ENCODE measurements around the gene CYP1A2.
"Not testable (repeated sequence)": the region's sequence is repeated elsewhere in the genome, so short reads cannot be mapped to it uniquely, and the experiment has no call there.

CYP1A2 gene, protein sequence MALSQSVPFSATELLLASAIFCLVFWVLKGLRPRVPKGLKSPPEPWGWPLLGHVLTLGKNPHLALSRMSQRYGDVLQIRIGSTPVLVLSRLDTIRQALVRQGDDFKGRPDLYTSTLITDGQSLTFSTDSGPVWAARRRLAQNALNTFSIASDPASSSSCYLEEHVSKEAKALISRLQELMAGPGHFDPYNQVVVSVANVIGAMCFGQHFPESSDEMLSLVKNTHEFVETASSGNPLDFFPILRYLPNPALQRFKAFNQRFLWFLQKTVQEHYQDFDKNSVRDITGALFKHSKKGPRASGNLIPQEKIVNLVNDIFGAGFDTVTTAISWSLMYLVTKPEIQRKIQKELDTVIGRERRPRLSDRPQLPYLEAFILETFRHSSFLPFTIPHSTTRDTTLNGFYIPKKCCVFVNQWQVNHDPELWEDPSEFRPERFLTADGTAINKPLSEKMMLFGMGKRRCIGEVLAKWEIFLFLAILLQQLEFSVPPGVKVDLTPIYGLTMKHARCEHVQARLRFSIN

DNA sequence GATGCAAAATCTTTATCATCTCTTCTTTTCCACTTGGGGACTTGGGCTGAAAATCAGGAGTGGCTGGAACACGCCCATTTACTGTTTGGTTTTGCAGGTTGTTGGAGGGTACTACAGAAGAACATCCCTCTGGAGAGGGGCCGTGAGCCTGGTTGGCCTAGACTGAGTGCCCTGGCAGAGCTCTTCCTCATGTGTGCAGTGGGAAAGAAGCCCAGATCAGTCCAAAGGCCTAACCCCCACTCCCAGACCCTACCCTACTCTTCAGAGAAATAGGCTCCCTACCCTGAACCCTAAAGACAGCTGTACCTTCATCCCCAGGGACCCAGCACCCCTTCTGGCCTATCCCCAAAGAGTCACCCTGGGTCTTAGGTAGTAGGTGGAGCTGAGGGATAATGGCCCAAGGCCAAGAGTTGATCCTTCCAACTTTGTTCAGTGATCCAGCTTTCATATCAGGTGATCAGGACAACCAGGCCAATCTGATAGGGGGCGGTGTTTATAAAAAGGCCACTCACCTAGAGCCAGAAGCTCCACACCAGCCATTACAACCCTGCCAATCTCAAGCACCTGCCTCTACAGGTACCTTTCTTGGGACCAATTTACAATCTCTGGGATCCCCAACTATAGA, at the start of gene CYP1A2:
CYP1A2 (plus strand) TSS at position 524 of the 625 bp plus-strand sequence. CDS start 894 bp downstream, outside the sequence.
- no peak for DNase-seq

DNA sequence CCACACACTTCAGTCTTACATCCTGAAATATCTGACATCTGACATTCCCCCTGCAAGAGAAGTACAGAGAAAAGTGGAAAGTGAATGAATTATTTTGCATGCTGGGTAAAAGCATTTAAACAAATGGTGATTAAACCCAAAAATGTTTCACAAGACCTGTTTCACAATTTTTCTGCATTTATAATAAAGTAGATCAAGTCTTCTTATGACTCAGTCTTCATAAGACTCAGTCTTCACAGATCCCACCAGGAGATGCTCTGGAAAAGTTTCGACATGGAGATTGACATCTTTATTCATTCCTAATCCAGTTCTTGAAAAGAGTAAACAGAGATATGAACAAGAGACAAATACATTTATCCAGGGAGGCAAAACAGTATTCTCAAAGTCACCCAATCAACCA, 39.6 kb upstream of the CYP1A2 start:
- DNase-seq: no peak

DNA sequence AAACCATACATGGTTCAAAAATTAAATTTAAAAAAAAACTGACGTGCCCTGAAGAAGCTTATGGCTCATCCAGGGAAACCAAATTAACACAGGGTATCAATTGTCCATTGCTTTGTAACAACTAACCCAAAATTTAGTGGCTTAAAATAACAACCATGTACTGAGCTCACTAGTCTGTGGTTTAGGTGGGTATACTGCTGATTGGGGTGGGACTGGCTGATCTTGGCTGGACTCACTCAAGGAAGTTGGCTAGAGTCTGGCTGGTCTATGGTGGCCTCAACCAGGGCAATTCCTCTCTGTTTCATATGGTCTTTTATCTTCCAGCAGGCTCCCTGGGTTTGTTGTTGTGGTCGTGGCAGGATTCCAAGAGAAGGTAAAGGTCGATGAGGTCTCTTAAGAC, 38.8 kb upstream of the CYP1A2 start:
- no peak for DNase-seq

DNA sequence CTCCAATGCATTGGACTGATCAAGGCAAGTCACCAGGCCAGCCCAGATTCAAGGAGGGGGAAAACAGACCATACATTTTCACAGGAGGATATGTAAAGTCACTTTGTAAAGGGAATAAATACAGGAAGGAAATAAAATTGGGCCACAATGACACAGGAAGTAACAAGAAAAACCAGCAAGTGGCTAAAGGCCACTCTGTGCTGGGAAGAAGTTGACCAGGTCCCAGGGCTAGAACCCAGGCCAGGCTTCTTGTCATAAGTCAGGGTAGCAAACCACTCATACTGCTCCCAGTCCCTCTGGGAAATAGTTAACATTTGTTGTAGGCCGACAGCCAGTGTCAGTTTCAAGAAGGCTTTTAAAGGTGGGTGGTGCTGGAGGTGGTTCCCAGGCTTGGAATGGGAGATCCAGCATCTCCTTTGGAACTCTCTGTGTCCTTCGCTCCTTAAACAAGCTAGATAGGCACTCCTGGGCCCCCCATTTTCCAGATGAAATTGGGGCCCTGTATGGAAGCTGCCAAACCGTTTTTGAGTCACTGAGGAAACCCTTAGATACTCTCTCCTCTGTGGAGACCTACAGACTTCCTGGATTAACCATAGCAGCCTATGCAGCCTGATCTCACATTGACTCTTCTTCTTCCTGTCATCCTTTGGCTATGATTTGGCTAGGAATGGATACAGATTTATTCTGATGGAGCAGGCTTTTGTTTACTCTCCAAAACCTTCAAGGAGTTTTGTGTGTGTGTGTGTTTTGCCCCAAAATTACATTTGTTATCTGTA, 38.1 kb upstream of the CYP1A2 start:
- no peak for DNase-seq

DNA sequence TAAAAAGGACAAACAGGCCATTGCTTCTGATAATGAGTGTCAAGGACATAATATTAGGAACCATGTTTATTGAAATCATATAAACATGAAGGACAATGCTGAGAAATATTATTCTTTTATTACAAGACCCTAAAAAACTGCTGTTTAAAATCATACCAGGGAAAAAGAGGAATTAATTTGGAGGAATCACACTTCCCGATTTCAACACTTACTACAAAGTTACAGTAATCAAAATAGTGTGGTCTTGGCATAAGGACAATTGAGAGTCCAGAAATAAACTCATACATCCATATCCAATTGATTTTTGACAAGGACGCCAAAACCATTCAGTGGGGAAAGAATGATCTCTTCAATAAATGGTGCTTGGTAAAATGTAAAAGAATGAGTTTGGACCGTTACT, 36.3 kb upstream of the CYP1A2 start:
- no peak for DNase-seq

DNA sequence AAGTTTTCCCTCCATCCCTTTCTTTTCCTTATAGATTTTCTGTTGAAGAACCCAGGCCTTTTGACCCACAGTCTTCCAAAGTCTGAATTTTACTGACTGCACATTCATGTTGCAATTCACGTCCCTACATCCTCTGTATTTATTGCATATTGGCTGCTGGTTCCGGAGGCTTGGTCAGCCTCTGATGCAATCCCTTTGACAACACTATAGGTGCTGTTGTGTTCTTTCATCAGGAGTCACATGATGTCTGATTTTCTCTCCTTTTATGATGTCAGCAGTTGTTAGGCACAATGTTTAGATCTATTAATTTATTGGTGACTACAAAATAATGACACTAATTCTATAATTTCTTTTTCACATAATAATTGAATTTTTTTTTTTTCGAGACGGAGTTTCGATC, 32.0 kb upstream of the CYP1A2 start:
- no peak for DNase-seq

DNA sequence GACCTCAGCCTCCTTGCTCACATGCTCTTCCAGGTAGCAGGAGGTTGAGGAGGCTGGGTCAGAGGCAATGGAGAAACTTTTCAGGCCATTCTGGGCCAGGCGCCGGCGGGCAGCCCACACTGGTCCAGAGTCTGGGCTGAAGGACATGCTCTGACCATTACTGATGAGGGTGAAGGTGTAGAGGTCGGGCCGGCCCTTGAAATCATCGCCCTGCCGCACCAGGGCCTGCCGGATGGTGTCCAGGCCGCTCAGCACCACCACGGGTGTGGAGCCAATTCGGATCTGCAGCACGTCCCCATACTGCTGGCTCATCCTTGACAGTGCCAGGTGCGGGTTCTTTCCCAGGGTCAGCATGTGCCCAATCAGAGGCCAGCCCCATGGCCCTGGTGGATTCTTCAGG, 26.1 kb upstream of the CYP1A2 start:
- no peak for DNase-seq

DNA sequence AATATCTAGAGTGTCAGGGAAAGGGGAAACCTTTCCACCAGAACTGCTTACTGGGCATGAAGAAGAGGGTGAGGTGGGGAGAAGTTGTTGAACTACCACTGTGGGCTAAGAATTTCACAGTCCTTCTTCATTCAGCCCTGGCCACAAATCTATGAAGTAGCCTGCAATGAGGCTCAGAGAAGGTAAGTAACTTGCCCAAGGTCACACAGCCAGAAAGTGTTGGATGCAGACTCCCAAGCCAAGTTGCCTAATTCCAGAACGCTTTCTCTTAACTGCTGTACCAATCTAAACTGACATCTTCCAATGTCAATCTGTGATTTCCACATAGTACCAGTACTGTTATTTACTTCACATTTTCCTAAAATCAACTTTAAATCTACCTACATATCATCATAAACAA, 25.5 kb upstream of the CYP1A2 start:
- DNase-seq: no peak

DNA sequence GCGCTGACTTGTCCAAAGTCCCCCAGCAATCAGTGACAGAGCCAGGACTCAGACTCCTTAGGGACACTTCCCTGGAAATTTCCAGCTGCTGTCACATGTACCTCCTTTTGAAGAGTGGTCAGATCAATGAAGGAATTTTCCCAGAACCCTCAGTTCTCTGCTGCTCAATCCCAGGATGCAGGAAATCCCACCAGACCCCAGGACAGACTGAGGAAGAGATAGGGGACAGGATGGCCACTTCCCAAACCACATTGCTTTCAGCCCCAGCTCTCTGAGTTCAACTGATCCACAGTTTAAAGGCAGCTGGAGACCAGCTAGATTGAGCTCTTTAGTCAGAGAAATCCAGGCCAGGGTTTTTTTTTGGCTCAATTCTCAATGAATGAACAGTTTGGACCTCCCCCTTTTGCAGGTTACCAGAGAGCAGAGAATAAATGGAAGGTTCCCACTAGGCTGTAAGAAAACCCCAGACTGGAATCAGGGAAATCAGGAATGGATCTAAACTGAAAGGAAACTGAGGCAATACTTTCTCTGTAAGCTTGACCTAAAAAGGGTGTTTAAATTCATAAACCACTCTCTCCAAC, 24.8 kb upstream of the CYP1A2 start:
- DNase-seq: peak in 7 of 56 donors; percentile 1 to 45 (median 17)

DNA sequence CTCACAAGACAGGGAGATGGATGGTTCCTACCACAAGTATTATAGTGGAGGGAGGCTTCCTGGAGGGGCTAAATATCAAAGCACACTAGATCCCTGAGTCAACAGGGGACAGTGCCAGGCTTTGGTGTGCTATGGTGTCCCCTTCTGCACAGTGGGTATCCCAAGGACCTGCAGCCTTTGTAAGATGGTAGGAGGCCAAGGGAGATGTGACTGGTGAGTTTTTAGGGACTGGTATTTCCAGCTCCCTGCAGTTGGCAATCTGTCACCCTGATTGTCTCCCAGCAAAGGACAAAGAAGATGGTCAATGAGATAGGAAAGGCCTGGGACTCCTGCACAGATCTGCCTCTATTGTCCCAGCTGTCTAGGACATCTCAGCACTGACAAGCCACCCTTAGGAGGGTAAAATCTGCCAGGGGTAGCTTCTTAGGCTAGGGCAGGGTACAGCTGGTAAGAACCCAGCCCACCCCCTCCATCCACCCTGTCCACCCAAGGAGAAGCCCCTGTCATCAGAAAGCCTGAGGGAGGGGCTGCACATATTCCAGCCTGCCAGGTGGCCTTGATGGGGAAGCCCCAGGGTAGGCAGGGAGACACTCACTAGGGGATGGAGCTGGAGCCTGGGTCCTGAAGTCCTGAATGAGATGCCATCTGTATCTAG, 23.9 kb upstream of the CYP1A2 start:
- no peak for DNase-seq

DNA sequence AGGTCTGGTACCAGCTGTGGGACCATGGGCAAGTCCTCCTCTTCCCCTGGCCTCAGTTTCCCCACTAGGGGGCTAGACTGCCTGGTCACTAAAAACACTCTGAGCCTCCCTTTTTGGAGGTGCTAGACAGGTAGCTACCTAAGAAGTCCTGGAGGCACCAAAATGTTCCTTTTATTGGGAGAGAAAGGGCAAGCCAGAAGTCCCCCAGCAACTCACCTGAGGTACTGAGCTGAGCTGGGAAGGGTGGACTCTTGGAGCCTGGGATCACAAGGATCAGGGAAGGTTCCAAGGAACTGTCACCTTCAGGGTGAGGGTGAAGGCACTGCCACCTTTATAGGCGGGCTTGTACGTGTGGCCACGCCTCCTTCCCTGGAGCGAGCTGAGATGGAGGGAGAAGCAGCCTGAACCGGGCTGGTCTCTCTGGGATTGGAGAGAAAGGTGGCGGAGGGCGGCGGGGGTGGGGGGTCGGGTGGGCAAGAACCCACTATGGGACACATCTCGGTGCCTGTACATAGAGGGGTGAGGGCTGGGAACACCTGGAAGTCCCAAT, 23.3 kb upstream of the CYP1A2 start, which contains the start of gene CYP1A1:
CYP1A1 (minus strand) TSS at position 304 of the 550 bp plus-strand sequence. CDS start 2,431 bp downstream, outside the sequence.
- DNase-seq: peak in 2 of 56 donors; percentile 8

DNA sequence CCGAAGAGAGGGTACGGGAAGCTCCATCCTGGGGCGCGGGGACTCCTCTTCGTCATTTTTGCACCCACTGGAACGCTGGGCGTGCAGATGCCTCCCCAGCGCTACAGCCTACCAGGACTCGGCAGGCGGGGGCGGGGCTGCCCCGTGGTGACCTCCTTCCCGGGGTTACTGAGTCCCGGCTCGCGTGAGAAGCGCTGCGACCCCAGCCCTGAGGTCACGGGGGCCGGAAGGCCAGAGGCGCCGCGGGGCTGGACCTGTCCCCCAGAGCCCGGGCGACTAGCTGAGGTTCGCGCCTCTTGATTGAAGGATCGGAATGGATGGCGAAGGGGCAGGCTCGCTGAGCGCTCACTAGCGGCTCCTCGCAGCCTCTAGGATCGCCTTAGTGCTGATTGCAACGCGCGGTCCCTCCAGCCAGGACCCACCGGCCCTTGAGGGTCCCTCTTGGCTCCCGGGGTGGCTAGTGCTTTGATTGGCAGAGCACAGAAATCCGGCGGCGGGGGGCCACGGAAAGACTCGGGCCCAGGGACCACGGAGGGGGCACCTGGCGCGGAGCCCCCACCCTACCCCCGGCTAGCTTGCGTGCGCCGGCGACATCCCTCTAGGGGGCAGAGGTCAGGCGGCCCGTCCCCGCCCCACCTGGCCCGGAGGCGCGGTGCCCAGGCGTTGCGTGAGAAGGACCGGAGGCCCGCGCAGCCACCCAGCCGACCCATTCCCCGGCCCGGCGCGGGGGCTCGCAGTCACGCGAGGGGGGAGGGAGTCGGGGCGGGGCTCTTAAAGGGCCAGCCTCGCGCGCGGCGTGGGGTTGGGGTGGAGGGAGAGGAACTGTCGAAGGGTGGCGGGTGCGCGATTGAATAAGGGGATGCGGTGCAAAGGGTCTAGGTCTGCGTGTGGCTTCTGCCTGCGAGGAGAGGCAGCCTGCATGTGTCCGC, 22.5 kb upstream of the CYP1A2 start:
- DNase-seq: peak in 8 of 56 donors; percentile 2 to 59 (median 24)

DNA sequence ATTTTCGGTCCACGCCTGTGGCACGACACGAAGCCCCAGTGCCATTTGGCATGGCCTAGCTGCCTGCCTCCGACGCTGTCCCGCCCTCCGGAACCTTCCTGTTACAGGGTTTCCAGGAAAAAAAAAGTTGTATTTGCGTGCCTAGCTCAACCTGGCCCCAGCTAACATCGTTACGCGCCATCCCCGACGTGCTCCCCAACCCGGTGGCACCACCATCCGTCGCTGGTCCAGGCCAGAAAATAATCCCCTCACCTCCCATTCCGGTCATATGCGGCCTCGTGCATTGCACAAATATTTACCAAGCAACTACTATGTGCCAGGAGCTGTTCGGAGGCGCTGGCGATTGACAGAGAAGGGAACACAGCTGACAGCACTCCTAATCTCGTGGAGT, 21.9 kb upstream of the CYP1A2 start:
- no peak for DNase-seq

DNA sequence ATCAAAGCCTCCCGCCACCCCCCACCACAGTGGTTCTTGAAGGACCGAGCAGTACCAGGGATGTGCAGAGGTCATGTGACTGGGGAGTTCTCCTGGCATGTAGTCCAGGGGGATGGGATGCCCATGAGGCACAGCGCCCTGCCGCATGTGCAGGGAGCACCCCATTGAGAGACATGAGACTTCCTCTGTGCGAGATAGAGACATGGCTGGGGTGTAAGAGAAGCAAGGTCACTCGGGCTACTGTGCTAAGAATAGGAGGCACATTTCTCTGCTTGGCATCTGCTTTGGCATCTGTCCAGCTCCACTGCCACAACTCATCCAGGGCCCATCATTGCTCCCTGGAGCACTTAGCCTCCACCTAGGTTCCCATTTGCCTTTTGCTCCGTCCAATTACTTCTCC, 20.9 kb upstream of the CYP1A2 start:
- DNase-seq: no peak

DNA sequence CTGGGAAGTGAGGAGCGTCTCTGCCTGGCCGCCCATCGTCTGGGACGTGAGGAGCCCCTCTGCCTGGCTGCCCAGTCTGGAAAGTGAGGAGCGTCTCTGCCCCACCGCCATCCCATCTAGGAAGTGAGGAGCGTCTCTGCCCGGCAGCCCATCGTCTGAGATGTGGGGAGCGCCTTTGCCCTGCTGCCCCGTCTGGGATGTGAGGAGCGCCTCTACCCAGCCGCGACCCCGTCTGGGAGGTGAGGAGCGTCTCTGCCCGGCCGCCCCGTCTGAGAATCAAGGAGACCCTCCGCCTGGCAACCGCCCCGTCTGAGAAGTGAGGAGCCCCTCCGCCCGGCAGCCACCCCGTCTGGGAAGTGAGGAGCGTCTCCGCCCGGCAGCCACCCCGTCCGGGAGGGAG, 19.9 kb upstream of the CYP1A2 start:
- not testable (repeated sequence) for DNase-seq

DNA sequence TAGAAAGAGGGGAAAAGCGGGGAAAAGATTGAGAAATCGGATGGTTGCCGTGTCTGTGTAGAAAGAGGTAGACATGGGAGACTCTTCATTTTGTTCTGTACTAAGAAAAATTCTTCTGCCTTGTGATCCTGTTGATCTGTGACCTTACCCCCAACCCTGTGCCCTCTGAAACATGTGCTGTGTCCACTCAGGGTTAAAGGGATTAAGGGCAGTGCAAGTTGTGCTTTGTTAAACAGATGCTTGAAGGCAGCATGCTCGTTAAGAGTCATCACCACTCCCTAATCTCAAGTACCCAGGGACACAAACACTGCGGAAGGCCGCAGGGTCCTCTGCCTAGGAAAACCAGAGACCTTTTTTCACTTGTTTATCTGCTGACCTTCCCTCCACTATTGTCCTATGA, 19.3 kb upstream of the CYP1A2 start:
- not testable (repeated sequence) for DNase-seq

DNA sequence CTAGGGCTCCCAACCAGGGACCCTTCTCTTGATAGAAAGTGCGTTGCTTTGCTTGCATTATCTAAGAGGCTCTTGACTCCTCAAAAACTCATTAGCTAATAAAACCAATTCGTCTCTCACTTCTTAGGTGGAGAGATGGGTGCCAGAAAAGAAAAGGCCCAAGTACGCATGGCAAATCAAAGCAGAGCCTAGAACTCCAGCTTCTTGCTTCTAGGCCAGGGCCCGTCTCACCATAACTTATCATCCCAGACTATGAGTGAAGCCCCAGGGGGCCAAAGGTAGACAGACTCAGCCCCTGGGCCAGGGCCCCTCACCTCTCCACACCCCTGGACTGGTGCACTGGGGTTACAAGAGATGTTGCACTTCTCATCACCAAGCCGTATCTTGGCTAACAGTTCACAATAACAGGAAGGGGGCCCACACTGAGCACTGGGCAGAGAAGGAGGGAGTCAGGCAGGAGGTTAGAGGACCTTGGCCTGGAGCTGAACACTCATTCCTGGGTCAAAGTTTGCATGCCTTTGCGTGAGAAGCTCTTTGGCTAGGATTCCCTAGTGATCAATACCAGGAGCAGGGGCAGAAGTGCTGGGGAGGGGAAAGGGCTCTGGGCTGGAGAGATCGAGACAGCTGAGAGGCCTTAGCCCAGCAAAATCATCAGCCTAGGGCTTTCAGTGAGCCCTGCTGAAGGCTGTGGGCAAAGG, 17.9 kb upstream of the CYP1A2 start:
- DNase-seq: no peak

DNA sequence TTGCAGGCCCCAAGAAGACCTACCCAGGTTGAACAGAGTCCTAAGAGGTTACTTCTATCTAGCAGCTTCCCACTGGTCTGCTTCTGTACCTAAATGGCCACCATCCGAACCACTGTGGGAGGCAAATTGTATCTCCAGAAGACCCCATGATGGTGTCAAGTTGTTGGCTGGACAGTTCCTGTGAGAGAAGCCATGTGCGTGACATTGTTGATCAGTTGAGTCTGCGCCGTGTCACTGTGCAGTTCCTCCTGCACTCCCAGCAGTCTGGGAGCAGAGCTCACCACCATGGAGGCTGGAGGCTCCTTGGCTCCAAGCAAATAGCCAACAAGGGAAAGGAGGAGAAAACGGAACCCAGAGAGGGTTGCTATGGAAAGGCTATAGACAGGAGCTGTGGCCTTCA, 15.8 kb upstream of the CYP1A2 start:
- DNase-seq: no peak

DNA sequence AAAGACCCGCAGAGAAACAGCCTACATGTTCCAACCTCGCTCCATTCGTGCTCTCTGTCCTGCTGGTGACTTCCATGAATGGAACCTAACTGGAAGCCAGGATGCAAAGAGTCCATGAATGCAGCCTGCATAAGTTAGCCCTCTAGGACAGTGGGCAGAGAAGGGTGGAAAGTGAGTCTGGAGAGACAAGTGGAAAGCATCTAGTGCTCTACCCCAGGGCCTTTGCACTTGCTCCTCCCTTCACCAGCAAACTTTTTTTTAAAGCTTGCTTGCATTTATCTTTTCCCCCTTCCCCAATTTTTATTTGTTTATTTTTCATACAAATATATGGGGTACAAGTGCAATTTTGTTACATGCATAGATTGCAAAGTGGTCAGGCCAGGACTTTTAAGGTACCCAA, 15.4 kb upstream of the CYP1A2 start:
- DNase-seq: no peak

All from amygdala (tissue), 56 donors.